NOMO-1 (cell line): Measurements from ENCODE around the gene COMMD10.

Source experiments
- DNase-seq, 2 experiments: peaks; one replicate each; lab custom pipeline; 2025; ENCODE audit not compliant: unreplicated experiment in 2 of 2; lab: John Stamatoyannopoulos, UW

The COMMD10 gene

DNA sequence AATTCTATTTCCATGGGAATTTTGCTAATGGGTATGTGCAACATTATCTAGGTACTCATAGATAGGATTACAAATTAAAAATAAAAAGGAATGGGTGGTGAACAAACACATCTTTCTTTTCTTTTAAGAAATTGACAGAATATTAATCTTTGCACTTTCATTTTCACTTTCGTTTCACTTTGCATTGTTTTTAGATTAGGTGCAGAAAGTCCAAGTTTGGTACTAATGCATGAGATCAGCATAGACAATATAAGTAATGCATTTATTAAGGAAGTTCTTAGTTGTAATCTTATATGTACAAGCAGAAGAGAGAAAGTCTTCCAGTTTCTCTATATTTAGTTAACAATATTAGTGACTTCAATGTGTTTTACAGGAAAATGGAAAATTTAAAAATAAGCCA is 196.5 kb downstream of the COMMD10 start:
- no peak for DNase-seq

DNA sequence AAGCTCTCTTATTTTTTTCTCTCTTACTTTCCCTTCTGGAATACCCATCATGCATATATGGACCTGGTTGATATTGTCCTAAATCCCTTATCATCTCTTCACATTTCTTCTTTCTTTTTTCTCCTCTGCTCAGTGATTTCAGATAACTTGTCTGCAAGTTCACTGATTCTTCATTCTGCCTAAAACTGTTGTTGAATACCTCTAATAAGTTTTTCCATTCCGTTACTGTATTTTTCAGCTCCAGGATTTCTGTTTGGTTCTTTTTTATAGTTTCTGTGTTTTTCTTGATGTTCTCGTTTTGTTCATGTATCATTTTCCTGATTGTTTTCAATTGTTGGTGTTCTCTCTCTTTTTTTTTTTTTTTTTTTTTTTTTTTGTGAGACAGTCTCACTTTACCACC is 203.7 kb downstream of the COMMD10 start:
- no peak for DNase-seq

DNA sequence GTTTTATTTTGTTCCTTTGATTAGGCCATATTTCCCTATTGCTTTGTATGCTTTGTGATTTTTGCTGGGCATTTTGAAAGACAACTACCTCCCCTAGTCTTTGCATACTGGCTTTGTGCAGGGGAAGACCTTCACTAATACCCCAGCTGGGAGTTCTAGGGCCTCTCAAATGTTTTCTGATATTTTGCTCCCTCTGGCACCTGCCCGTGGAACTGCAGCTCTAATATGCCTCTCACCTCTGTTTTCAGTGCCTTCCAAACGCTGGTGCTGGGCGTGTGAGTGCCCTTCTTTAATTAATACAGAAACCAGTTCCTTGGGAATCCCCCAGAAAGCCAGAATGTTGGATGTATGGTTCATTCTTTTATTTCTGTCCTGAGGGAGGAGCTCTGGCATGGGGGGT is 204.5 kb downstream of the COMMD10 start:
- DNase-seq, result no peak

DNA sequence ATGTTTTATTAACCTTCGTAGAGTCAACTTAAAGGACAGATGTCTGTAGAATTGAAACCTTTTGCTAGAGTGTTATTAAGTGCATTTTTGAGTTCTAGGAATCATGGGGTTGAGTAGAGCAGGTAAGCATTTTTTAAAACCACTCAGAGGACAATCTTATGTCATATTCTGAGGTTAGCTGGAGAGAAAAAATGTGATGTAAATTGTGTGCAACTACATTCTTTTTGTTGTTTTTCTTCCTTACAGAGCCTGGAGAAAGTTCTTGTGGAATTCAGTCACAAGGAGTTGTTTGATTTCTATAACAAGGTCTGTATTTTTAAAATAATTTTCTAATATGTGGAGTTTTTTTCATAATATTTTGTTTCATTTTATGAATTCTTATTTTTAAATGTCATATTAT is 206.4 kb downstream of the COMMD10 start:
- DNase-seq, result no peak

DNA sequence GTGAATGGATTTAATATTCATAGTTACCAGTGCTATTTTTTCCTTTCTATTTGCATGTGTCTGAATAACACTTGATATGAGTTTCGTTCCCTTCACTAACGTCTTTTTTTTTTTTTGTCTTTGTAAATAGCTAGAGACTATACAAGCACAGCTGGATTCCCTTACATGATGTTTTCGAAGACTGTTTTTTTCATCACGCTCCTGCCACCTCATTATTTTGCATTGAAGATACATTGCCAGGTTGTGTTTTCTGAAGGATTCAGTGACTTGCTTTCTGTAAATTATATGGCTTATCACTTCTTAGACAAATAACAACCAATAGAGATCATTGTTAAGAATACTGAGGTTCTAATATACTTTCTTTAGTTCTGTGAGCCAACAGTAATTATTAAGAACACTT is 207.5 kb downstream of the COMMD10 start:
- DNase-seq, result no peak

DNA sequence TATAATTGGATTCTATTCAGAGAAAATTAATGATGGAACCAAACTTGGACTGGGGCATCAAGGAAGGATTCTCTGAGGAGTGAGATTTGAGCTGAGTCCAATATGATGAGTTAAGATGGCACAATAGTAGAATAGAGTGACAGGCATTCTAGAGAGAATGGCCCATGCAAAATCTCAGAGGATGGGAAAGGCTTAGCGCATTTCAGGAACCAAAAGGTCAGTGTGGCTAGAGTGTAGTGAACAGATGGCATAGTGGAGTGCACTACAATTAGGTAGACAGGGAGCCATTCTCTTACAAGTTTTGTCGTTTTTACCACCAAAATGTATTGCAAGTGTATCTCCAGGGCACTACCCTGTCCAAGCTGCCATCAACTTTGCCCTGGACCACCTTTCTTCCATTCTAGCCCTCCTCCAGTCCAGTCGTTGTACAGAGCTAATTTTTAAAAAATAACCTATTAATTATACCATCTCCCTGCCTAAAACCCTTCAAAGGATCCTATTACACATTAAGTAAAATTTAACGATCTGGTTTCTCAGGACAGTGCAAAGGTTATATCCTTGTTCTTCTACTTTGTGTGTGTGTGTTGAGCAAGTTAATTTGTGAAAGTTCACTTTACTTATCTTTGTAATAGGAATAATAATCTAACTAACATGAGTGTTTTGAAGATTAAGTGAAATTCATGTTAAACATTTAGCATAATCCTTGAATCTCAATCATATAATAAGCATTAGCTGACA is 211.7 kb downstream of the COMMD10 start:
- no peak for DNase-seq

DNA sequence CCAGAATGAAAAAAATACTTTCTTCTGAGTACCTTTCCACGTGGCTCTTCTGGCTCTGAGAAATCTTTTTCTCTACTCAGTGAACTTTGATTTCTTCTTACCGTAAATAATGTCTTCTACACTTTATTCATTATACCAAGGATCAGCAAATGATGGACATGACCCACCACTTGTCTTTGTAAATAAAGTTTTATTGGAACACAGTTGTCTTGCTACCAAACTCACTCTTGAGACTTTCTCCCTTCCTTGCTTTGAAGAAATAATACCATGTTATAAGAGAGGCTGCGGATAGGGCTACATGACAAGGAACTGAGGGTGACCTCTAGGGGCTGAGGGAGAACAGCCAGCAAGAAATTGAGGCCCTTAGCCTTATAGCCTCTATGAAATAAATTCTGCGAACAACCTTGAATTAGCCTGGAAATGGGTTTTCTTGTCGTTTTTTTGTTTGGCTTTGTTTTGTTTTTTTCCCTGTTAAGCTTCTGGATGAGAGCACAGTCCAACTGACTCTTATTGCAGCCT is 212.5 kb downstream of the COMMD10 start:
- no peak for DNase-seq

DNA sequence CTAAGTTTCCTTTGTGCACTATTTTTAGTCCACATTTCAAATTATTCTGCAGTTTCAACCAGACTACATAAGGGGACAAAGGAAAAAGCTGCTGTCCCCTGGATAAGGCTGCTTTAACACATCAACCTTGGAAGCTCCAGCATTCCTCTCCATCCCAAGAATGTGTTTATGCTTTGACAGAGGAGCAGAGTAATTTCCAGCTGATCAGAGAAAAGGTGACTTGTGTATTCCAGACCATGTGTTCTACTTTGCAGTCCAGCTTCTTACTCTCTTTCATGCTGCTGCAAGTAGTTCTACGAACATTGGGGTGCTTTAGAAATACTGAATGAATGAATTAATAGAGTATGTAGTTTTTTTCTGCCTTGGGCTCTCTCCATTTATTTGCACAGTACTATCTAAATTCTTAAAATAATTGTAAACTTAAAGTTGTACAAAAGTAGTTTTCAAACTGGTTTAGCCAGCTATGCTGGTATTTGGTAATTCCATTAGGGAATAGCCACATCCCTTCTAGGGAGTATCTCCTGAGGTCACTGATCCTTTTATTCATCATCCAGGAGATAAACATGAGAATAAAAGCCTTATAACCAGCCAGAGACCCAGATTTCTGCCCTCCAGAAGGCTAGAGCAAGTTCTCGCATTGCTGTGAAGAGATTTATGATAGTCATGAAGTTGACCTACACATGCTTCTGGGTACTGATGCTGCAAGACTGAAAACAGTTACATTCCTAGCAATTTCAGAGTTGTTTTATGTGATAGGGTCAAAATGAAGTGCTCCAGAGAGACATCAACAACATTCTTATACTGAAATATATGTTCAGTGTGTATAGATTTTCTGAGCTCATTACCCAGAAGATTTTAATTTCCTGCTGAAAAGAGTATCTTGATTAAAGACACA is 215.2 kb downstream of the COMMD10 start:
- no peak for DNase-seq

DNA sequence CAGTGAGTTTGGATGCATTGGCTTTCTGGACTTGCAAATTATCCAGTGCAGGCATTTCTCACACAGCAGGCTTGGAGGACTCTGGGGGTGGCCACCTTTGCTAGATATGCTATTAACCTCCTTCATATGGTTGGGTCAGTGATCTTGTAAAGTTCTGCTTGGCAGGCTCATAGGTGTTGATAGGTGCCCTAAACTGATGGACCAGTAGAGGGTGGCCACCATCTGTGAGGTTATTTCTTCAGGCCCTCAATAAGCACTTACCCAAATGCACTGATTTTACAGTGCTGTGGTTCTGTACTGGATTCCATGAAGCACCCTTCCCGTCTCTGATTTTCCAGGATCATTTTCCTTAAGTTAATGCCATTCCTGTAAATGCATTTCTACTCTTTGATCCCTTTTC is 216.3 kb downstream of the COMMD10 start:
- DNase-seq, result no peak

DNA sequence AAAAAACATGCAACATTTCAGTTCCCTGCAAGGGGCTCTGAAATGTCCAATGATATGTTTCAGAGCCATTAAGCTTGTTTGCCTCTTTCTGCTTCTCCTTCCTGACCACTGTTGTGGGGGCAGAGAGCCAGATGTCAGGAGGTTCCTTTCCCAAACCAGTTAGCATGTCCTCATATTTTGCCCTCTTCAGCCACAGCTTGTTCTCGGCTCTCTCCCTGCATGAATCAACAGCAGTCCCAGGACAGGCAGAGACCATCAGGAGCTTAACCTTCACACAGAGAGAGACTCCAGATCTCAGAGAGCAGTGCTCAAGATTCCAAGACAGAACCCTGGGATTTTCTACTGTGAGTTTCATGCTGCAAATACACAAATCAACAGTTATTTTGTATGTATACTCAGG is 218.5 kb downstream of the COMMD10 start:
- DNase-seq, result no peak

DNA sequence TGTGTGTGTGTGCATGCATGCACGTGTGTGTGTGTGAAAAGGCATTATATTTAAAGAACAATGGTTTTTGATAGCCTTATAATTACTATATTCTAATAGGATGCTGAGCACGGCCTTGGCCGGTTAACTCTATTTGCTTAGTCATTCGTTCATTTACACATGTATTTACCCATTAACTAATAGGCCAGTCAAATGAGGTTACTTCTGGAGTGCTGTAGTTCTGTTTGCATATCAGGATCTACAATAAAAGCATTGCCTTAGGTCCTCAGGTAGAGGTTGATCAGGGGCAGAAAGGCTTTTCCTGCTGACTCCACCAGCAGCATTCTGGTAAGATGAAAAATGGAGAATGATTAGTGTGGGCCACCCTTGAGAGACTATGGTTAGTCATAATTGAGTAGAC is 219.0 kb downstream of the COMMD10 start:
- no peak for DNase-seq

DNA sequence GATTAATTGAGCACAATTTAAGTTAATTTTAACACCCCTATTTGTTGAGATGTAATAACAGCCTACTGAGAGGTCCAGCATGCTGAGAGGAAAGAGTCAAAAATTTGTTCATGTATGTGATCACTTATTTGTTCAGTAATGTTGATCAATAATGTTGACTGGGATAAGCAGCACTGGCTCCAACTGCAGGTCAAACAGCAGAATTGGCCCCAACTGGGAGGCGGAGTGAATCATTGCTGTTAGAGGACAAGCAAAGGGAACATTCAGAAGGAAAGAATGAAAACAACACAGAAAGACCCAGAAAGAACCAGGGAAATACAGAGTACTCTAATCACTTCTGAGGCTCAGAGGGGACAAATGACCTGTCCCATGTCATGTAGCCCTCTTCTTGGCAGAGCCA is 221.1 kb downstream of the COMMD10 start:
- DNase-seq, result no peak

DNA sequence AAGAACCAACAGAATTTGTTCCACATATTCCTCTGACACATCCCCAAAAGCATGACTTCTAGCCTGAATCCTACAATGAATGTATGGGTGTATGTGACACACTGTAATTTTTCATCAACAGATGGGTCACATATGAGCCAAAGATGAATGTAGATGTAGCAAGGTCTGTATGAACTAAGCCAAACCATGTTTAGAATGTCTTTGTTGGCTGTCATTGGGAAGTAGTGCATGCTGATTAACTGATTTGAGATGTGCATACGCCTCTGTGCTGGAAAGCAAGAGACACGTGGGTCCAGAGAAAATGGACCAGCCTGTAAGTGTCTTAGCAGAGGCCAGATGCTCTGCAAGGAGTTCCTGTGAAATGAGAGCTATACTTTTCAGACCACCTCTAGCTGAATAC is 222.0 kb downstream of the COMMD10 start:
- no peak for DNase-seq

DNA sequence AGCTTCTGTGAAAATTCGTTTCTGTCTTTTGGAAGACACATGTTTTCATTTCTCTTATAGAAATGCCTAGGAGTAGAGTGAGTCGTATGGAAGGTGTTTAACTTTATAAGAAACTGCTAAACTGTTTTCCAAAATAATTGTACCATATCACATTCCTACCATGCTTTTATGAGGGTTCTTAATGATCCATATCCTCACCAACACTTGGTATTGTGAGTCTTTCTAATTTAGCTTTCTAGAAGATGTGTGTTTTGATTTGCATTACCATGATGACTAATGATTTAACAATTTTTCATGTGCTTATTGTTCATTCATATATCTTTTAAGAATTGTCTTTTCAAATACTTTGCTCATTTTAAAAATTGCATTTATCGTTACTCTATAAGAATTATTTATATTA is 223.6 kb downstream of the COMMD10 start:
- DNase-seq, result no peak

DNA sequence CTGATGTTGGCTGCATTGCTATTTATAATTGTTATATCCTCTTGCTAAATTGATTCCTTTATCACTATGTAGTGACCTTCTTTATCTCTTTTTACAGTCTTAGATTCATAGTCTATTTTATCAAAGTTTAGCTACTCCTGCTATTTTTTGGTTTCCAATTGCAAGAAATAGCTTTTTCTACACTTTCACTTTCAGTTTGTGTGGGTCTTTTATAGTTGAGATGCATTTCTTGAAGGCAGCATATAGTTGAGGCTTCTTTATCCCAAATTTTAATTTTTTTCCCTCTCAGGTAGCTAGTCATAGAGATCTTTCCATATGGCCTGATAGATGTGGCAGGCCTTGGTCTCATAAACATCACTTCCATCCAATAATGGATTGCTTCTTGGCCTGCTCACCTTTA is 228.5 kb downstream of the COMMD10 start:
- DNase-seq, result no peak

DNA sequence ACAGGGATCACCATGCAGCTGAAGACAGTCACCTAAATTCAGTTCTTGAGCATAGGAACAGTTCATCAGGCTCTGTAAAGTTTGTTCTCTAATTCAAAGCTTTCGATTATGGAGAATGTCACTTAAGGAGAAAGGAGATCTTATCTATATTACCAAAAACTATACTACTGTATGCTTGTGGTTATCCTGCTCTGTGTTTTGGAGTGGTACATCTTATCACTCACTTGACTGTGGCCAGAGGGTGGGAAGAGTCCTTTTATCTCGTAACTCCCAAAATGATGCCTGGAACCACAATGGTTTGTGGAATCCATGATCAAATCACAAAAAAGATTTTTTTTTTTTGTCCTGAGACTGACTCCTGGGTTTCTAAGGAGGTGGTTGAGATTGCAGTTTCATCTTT is 230.7 kb downstream of the COMMD10 start:
- no peak for DNase-seq

DNA sequence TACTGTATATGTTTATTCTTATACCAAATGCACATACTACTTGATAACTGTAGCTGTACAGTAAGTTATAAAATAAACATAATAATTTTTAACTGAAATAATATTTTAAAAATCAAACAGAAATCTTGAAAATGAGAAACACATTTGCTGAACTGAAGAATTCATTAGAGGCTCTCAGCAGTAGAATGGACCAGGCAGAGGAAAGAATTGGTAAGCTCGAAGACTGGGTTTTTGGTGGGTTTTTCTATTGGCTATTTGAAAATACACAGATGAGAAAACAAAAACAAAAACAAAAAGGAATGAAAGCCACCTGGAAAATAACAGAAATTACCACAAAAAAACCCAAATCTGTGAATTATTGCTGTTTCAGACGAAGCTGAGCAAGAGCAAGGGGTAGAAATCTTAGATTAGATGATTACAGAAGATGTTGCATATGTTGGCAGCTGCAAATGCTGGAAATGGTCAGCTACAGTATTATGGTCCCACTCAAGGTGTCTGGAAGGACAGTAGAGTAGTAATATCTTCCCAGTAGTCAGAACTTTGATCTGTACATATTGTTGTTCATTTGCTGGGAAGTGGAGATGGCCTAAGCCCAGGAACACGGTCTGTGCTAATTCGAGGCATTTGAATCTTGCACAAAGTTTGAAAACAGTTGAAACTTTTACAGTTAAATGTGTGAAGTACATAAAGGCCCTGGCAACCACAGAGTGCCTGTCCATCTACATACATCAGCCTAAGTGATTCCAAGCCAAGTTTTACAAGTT is 233.4 kb downstream of the COMMD10 start:
- no peak for DNase-seq

DNA sequence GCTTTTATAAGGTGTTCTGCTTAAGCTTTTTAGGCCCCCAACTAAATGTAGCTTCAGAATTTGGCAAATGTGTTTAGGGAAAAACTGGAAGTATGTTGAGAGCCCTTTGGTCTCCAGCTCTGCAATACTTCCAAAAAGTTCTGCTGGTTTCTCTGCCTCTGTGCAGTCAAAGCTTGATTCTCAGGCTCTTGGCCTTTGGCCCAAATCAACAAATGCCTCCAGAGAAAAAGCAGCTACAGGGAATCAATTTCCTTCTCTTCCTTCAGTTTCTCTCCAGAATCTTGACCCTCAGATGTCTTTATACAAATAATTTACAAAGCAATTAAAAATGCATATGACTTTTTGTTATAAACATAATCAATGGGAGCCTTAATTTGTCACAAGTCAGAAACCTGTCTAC is 235.7 kb downstream of the COMMD10 start:
- DNase-seq, result no peak

DNA sequence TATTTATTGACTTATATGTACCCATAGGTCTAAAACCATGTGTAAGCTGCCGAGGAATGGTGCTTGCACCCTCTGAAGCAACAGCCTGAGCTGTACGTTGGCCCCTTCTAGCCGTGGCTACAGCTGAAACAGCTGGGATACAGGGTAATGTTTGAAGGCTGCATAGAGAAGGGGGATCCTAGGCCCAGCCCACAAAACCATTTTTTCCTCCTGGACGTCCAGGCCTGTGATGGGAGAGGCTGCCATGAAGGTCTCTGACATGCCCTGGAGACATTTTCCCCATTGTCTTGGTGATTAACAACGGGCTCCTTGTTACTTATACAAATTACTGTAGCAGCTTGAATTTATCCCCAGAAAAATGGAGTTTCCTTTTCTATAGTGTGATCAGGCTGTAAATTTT is 244.7 kb downstream of the COMMD10 start:
- no peak for DNase-seq

DNA sequence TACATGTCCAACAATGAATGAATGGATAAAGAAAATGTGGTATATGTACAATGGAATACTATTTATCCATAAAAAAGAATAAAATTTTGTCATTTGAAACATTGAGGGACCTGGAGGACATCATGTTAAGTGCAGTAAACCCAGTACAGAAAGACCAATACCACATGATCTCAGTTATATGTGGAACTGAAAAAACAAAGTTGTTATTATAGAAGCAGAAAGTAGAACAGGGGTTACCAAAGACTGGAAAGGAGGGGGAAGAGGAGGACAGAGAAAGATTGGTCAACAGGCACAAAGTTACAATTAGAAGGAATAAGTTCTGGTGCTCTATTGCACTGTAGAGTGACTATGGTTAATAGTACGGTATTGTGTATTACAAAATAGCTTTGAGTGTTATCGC is 256.0 kb downstream of the COMMD10 start:
- no peak for DNase-seq
